G401 (cell line): ENCODE data around the gene ARHGAP26. TPM values are rescaled to one million over a fixed set of nuclear protein-coding genes. Genes with fewer than 3 reads are reported as not detected.

Source experiments
- DNase-seq: peaks from one replicate; pipeline ENCODE4 v3.0.0-alpha.2; 2015; ENCODE audit warnings: low spot score
- in situ Hi-C: cut with HindIII; loops from 2 replicates; pipeline ENCODE4 v1.10.0; 2016; ENCODE audit warnings: low sequenced_read_pairs, mixed read lengths
- total RNA-seq: library from RNA; depleted of rRNA; stranded (reverse); fragments of >200 nt; shearing (Covaris generic); gene quantifications from 2 replicates; pipeline ENCODE4 v1.2.3, GENCODE V29; 2014

ARHGAP26 gene
- total RNA-seq, 1 experiment from 2014 or later = not detected

DNA sequence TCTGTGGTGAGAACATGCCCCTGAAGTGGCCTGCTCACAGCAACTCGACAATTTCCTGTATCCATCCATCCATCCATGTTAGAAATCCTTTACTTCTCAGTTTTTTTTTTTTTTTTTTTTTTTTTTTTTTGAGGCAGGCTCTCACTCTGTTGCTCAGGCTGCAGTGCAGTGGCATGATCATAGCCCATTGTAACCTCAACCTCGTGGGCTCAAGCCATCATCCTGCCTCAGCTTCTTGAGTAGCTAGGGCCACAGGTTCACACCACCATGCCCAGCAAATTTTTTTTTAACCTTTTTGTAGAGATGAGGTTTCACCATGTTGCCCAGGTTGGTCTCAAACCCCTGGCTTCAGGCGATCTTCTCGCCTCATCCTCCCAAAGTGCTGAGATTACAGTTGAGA is 259.1 kb downstream of the ARHGAP26 start:
- in situ Hi-C loops = no loop called here
- DNase-seq = no peak

DNA sequence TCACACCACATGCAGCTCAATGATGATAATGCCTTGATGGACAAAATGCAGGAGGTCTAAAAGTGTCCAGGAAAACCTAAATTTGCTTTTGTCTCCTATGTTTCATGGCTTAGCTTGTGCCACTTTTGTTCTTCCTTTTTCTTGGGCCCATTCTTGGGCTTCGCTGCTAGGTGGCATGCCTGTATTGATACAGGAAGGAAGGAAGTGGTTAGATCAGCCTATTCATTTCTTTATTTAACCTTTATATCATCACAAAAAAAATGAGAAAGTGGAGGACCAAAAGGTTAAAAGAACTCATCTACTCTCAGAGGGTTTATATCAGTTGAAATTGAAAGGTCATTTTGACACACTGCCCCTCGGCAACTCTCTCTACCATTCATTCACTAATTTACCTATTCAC is 260.2 kb downstream of the ARHGAP26 start:
- DNase-seq = no peak
- in situ Hi-C loops = no loop called here

DNA sequence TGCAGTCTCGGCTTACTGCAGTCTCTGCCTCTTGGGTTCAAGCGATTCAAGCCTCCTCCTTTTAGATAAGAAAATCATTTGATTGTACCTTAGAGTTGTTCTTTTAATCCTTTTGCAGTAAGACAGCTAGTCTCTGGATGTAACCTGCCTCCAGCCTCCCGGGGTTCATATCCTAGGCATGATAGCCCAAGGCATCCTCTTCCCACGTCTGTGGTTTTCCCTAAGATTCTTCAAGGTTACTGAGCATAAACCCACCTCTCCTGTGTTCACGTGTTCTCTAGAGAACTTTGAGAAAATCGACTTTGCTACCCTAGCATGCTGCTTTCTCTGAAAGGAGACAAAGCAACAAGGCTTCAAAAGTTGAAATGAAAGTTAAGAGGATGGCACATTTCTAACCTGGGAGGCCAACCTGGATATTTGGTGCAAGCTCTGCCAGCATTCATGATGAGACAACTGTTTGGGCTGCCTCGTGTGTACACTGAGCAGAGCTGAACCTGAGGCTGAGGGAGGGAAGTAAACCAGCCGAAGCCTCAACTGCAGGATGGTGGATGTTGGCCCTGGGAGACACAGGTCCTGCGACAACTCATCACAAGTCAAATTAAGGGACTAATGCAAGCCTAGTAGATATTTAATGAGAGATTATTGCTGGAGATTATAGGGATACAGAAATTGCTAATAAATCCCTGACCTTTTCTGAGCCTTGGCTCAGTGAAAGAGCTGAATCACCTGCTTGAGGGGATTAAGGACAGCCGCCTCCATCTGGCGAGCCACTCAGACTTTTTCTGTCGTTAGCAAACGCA is 261.8 kb downstream of the ARHGAP26 start:
- peak; percentile 74 for DNase-seq
- in situ Hi-C loops = no loop called here

DNA sequence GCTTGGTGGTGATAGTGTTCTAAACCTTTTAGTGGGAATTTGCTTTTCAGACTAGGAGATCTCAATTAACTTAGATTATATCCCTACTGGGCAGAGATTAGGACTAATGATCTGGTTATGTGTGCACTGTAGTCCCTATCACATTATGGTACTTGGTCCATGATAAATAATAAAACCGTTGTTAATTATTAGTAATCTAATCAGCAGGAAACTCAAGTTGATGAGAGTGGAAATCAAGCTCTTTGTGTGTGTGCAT is 262.3 kb downstream of the ARHGAP26 start:
- in situ Hi-C loops = no loop called here
- no peak for DNase-seq

DNA sequence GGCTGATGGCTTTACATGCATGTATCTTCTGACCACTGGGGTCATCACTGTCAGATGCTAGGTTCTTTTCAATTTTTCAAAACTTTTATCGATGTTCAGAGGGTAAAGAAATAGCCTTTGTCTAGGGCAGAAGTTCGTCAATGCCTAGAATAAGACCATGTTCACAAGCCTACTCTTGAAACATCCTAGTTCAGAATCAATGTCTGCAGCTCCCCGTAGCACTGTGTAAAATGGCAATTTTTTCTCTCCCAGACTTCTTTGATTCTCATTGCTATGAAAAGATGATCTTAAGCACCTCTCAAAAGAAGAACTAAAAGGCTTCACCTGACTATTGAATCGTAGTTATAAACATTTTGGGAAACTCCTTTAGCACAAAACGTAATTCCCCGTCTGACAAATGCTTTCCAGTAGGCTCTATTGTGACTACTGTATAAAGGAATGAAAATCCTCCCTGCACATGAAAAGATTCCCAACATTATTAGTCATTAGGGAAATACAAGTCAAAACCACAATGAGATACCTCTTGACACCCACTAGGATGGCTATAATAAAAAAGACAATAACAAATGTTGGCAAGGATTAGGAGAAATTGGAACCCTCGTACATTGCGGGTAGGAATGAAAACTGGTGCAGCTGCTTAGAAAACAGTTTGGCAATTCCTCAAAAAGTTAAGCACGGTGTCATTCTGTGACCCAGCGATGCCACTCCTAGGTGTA is 263.5 kb downstream of the ARHGAP26 start:
- DNase-seq = no peak

DNA sequence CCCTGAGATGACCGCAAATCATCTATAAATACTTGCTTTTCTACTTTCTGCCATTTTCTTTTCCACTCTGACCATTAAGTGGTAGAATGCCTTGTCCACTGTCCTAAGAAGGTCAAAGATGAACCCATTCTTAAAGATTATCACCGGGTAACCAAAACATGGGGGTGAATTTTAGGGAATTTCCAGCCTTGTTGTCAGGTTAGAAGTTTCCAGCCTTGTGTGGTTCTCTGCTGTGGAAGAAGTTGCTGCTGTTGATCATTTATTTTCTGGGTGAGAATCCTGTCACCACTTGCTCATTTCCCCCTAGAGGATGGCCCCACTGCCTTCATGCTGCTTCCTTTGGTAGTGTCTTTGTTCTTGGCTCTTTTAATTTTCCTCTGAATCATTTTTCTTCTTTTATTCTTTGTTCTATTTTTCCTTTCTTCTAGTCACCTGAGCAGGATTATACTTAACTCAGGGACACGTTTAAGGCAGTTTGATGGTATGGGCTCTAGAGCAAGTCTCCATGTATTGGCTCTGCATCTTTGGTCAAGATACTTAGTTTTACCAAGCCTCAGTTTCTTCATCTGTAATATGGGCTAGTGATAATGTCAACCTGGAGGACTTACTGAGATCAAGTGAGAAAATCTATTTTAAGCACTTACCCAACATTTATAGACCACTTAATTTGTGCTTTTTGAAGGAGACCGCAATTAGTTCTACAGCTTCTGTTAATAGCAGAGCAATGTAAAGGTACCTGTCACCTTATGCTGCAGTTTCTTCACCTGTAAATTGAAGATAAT is 266.2 kb downstream of the ARHGAP26 start:
- DNase-seq = no peak
- in situ Hi-C loops = no loop called here

More for the DNA sequence above, 263.5 kb downstream of the ARHGAP26 start:
- in situ Hi-C loops = no loop called here

DNA sequence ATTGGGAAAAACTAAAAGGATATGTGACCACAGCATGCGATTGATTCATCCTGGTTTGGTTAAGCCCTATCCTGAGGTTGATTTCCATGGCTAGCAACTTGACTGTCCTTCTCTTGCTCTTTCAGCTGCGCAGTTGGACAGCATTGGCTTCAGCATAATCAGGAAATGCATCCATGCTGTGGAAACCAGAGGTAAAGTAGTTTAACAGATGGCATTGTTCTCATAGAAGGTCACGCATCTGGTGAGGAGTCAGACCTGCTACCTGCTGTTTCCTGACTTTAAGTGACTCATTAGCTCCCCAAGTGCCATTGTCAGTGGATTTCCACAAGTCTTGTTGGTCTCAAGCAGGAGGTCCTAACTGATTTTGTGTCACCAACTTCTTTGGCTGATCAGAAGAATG is 266.9 kb downstream of the ARHGAP26 start:
- in situ Hi-C loops = no loop called here
- DNase-seq = no peak

DNA sequence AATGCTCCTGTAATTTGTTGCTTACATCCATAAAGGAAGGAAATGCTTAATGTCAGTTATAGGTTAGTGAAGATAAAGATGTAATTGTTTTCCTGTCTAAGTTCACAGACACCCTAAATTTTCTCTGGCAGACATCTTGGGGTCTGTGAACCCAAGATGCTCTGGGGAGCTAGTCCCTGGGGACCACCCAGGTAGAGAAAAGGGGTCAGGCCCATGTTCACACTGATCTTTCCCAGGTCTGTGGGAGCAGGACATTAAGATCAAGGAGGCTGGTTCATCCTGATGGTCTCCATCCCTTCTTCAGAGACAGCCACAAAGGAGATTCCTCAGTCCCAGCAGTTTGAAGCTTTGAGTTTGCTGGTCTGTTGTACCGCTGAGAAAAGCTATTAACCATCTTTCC is 267.5 kb downstream of the ARHGAP26 start:
- no peak for DNase-seq
- in situ Hi-C loops = no loop called here

DNA sequence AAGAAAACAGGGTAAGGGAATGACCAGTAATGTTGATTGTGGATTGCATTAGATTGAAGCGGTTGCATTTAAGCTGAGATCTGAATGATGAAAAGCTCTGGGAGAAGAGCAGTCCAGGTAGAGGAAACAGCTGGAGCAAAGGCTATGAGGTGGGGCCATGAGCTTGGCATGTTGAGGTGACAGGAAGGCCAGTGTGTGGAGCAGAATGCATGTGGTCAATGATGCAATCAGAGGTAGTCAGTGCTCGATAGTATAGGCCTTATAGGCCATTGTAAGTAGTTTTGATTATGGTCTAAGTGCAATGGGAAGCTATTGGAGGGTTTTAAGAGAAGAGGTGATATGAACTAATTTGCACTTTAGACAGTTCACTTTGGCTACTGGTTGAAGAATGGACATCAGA is 270.4 kb downstream of the ARHGAP26 start:
- in situ Hi-C loops = no loop called here
- no peak for DNase-seq

DNA sequence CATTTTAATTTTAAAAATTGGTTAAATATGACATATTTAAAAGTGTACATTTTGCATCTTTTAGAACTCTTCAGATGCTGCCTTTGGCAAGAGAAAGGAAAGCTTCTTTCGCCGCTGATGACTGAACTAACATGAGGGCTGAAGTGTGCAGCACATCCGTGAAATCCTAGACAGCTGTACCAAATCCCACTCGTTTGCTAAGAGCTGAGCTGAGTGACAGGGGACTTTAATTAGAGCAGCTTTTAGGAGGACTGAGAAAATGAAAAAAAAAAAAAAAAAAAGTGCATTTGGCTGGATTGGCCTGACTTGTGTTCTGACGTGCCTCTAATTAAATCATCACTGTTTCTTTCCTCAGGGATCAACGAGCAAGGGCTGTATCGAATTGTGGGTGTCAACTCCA is 271.3 kb downstream of the ARHGAP26 start:
- no peak for DNase-seq
- in situ Hi-C loops = no loop called here

DNA sequence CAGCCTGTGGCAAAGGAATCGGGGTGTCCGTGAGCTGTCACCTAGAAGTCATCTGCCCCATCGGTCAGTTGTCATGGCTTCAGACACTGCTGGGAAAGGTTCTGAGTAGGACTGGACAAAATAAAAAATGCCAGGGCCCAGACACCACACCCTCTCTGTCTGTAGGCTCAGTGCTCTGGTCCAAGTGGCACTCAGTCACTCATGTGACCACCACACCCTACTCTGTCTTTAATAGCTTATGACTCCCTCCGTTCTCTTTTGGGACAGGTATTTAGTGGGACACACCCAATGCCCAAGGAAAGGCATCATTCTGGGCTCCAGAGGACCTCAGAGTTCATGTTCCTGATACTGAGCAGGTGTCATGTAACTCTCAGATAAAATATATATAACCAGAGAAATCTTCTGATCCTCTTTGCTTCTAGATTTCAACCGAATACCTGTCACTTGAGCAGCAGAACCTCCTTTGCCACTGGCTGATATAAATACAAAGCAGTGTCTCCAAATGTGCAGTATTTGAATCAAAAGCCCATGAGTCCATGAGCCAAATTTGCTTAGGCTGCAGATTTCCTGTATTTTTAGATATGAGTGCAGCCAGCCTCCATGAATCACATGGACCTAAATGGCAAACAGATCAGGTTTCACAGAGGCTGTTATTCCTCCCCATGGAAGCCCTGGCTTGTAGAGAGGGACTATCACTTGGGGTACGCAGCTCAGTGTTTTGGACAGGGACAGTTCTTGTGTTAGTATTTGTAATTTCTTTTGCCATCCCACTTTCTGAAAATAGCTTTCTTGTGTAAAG is 272.0 kb downstream of the ARHGAP26 start:
- no peak for DNase-seq
- in situ Hi-C loops = no loop called here

DNA sequence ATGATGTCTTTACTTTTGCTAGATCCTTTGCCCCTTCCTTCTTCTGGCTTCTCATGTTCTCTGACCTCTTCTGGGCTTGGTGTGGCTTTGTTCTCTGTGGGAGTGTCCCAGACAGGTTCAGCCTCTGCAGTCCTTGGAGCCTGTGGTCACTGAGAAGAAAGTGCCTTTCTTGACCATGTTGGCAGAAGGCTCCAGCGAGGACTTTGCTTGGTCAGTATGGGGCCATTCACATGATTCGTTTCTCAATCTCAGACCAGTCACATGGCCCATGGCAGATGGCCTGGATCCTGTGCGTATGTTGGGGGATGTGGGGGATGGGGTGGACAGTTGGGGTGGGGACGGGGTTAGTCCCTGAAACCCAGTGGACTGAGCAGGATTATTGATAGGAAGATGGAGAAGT is 274.1 kb downstream of the ARHGAP26 start:
- DNase-seq = no peak
- in situ Hi-C loops = no loop called here

DNA sequence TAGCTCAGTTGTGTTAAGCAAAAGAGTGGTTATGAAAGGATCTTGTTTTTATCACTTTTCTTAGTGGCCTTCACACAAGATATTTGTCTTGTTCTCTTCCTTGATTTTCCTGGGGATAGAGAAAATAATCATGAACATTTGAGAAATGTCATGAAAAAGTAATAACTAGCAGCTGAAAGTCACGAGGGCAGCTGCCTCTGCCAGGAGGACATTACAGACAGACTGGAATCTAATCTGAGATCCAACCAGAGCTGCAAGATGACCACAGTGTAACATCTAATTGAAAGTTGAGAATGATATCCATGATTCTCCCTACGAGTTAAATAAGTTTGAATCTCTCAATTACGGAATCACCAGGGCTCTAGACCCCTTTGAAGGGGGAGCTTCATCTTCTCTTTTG is 274.9 kb downstream of the ARHGAP26 start:
- in situ Hi-C loops = no loop called here
- no peak for DNase-seq

DNA sequence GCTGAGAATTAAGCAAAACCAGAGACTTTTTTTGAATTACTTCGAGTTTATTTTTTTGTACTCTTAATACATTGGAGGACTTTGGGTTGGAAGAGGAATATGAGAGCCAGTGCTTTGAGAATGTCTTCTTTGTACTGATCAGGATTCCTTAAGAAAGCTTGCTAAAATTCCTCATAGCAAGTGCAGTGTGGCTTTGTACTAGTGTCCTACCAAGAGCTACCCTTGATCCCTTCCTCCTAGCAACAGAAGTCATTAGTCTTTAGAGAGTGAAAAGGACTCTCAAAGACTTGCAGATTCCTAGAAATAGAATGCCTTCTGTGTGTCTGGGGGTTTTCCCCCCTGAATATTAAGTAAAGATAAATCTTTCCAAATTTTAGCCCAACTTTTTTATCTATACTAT is 276.1 kb downstream of the ARHGAP26 start:
- in situ Hi-C loops = no loop called here
- DNase-seq = no peak

DNA sequence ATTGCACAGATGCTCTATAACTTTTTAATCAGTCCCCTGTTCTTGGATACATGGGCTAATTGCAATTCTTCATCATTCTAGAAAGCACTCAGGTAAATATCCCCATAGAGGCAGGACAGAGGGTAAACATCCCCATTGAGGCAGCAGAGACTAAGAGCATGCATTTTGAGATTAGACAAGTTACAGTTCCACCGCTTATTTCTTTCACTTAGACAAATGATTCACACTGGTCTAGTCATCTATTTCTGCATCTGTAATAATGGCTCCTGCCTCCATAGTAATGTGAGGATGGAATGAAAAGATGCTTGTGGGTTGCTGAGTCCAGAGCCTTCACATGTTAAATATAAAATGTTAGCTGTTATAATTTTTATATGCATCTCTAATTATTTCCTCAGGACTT is 276.9 kb downstream of the ARHGAP26 start:
- in situ Hi-C loops = no loop called here
- DNase-seq = no peak

DNA sequence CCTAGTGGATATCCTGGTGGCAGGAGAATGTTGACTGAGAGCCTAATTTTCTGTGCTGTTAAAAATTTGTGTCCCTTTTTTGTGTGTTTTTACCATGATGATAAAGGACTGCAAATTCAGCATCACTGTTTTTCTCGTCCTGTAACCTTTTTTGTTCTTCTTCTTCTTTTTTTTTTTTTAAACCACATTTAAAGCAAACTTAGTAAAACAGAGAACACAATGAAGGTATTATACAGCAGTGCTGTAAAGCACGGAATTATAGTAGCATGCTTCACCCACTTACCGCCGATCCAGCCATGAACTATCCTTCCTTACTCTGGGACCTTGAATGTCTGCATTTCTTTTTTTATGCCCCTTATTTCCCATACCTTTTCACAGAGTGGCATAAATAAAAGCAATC is 280.0 kb downstream of the ARHGAP26 start:
- in situ Hi-C loops = no loop called here

DNA sequence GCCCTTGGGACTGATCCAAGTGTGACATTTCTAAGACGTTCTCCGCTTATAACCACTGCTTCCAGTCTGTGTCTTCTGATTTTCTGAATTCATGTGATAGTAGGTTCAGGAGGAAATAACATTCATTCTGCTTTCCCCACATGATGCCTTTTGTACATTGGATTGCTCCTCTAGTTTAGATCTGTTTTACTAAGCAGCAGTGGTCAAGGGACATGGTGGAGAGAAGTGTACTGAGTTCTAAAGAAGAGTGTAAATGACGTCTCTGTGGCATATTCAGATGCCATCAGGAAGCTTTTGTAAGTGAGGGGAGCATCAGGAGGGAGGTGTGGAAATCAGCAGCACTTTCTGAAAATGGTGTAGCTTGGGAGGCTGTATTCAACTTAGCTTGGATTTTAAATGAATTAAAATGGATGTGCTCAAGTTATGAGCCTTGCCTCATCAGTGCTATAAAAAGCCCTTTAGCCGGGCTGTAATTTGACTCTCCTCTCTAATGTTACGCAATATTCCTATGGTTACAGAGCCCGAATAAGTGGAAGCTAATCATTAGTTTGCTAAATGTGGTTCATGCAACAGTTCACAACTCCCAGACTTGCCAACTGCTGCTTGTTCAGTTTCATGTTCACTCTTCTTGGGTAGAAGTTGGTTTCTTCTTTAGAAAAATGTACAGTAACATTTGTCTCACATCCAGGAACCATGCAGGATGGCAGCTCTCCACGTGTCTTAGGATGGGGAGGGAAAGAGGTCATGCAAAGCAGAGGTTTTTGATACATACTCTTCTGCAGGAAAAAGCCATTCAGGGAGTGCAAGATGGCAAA is 281.3 kb downstream of the ARHGAP26 start:
- DNase-seq = peak; percentile 15
- in situ Hi-C loops = no loop called here

More for the DNA sequence above, 280.0 kb downstream of the ARHGAP26 start:
- DNase-seq = no peak

DNA sequence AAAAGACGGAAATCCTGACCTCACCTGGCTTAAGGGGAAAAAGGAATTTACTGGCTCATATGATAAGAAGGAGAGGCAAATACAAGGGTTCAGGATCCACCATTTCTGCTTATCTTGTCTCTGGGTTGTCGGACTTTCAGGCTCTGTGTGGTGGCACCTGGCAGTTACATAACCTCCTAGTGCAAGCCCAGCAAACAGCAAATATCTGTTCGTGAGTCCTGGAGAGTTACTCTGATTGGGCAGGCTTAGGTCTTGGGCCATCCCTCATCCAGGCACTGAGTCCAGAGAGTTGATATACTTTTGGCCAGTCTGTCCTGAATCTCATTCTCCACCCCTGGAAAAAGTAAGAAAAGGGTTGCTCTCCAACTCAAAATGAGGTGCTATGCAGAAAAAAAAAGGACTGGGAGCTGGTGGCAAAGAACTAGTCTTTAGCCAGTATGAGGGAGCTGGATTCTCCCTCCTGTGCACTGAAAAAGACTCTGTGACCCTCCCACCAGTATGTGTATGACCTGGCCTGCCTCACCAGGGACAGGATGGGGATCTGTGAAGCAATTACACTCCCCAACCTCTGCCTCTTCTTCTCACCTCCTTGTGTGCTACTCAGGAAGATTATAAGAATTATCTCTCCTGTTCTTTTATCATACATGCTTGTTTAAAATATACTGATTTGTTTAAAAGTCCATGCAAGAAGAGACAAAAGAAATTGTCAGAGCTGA is 282.9 kb downstream of the ARHGAP26 start:
- in situ Hi-C loops = no loop called here

More for the DNA sequence above, 282.9 kb downstream of the ARHGAP26 start:
- peak; percentile 89 for DNase-seq
